ENCODE results near the gene MT1M. TPM values are rescaled to one million over a fixed set of nuclear protein-coding genes. Genes with fewer than 3 reads are reported as not detected.

The MT1M gene
- total RNA-seq, 1 donor from 2014 or later, result not detected

DNA sequence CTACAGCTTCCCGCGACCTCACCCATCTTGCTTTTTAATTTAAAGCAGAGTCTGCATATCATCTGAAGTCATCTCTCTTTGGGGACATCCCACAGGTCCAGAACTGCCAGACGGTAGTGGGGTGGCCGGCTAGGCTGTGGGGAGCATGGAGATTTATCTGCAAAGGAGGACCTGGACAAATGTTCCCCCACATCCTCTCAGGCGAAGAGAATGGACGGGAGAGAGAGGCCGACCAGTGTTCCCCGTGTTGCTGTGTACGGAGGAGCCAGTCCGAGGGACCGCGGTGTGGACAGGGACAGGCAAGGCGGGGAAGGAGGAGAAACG is 665 bp upstream of the MT1M start:
- H3K4me3 Mint-ChIP-seq, result peak overlapping the region; percentile 80
- DNase-seq (ENCODE audit: low read depth, low spot score), result no peak
- H3K9me3 Mint-ChIP-seq, result no peaks in the 10 kb centered on the region
- H3K27ac Mint-ChIP-seq (ENCODE audit: unreplicated experiment), result no peak overlapping the region
- peaks cover 94% of the 10 kb centered on the region for H3K27me3 Mint-ChIP-seq (ENCODE audit: low read depth)
- H3K4me1 Mint-ChIP-seq, result peaks cover 4% of the 10 kb centered on the region
- TF ChIP-seq, protein P1, sequence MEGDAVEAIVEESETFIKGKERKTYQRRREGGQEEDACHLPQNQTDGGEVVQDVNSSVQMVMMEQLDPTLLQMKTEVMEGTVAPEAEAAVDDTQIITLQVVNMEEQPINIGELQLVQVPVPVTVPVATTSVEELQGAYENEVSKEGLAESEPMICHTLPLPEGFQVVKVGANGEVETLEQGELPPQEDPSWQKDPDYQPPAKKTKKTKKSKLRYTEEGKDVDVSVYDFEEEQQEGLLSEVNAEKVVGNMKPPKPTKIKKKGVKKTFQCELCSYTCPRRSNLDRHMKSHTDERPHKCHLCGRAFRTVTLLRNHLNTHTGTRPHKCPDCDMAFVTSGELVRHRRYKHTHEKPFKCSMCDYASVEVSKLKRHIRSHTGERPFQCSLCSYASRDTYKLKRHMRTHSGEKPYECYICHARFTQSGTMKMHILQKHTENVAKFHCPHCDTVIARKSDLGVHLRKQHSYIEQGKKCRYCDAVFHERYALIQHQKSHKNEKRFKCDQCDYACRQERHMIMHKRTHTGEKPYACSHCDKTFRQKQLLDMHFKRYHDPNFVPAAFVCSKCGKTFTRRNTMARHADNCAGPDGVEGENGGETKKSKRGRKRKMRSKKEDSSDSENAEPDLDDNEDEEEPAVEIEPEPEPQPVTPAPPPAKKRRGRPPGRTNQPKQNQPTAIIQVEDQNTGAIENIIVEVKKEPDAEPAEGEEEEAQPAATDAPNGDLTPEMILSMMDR (conservative IDR thresholded peaks at IDR 0.05), result no peak
- H3K36me3 Mint-ChIP-seq (ENCODE audit: low read depth), result no peaks in the 10 kb centered on the region

DNA sequence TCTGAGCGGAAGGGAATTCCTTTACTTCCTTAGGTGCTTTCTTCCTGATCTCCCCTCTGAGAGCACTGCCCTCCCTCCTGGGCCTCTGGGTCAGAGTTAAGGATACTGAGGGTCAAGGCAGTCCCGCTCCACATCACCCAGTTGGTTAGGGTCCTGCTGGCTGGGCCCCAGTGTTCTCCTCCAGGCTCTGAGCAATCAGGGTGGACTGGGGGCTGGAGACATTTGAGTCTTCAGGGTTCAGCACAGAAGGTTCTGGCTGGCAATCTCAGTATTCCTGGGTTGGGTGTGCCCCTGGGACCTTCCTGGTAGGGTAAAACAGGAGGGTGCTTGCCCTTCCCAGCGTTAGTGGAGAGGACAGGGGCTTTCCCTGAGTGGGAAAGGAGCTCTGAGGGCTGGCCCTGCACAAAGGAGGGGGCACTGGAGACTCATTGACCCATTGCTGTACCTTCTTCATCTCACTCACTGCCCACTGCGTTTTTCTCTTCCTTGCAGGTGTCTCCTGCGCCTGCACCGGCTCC is 448 bp downstream of the MT1M start:
- Mint-ChIP-seq H3K27ac (ENCODE audit: unreplicated experiment) (no peak overlapping the region), H3K36me3 (ENCODE audit: low read depth) (no peaks in the 10 kb centered on the region), H3K4me3 (peak overlapping the region; percentile 36), H3K4me1 (peaks cover 7% of the 10 kb centered on the region), H3K27me3 (ENCODE audit: low read depth) (peaks cover 97% of the 10 kb centered on the region), H3K9me3 (no peaks in the 10 kb centered on the region)
- TF ChIP-seq, protein P1 (conservative IDR thresholded peaks at IDR 0.05), result no peak
- no peak for DNase-seq (ENCODE audit: low read depth, low spot score)

DNA sequence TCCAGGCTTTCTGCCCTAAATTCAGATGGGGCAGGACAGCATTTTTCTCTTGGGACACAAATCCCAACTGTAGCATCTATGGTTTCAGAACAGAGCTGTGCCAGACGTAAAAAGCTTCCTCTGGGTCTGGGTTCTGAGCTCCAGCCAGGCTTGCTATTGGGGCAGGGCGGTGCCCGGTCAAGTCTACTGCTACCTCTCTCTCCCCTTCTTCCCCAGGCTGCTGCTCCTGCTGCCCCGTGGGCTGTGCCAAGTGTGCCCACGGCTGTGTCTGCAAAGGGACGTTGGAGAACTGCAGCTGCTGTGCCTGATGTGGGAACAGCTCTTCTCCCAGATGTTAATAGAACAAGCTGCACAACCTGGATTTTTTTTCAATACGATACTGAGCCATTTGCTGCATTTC is 1.1 kb downstream of the MT1M start:
- Mint-ChIP-seq H3K9me3 (no peaks in the 10 kb centered on the region), H3K27ac (ENCODE audit: unreplicated experiment) (no peak overlapping the region), H3K4me1 (peaks cover 10% of the 10 kb centered on the region), H3K36me3 (ENCODE audit: low read depth) (no peaks in the 10 kb centered on the region), H3K27me3 (ENCODE audit: low read depth) (peaks cover 99% of the 10 kb centered on the region), H3K4me3 (no peak overlapping the region)
- DNase-seq (ENCODE audit: low read depth, low spot score), result no peak
- TF ChIP-seq, protein P1 (conservative IDR thresholded peaks at IDR 0.05), result no peak

DNA sequence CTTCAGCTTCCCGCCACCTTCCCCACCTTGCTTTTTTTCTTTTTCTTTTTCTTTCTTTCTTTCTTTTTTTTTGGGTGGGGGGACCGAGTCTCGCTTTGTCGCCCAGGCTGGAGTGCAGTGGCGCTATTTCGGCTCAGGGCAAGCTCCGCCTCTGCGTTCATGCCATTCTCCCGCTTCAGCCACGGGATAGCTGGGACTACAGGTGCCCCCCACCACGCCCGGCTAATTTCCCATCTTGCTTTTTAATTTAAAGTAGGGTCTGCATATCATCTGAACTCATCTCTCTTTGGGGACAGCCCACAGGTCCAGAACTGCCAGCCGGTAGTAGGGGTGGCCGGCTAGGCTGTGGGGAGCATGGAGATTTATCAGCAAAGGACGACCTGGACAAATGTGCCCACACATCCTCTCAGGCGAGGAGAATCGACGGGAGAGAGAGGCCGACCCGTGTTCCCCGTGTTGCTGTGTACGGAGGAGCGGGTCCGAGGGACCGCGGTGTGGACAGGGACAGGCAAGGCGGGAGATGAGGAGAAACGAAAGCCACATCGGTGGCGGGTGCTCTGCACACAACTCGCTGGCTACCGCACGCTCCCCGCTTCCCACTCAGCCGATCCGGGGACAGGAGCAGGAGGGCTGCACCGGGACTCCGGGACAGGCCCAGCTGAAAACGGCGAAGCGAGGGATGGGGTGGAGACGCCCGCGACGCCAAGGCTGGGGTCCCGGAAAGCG is 2.4 kb downstream of the MT1M start:
- Mint-ChIP-seq H3K27me3 (ENCODE audit: low read depth) (peaks cover 99% of the 10 kb centered on the region), H3K36me3 (ENCODE audit: low read depth) (no peaks in the 10 kb centered on the region), H3K4me3 (no peak overlapping the region), H3K9me3 (no peaks in the 10 kb centered on the region), H3K27ac (ENCODE audit: unreplicated experiment) (no peak overlapping the region), H3K4me1 (peaks cover 10% of the 10 kb centered on the region)
- TF ChIP-seq, protein P1 (conservative IDR thresholded peaks at IDR 0.05), result no peak
- no peak for DNase-seq (ENCODE audit: low read depth, low spot score)

DNA sequence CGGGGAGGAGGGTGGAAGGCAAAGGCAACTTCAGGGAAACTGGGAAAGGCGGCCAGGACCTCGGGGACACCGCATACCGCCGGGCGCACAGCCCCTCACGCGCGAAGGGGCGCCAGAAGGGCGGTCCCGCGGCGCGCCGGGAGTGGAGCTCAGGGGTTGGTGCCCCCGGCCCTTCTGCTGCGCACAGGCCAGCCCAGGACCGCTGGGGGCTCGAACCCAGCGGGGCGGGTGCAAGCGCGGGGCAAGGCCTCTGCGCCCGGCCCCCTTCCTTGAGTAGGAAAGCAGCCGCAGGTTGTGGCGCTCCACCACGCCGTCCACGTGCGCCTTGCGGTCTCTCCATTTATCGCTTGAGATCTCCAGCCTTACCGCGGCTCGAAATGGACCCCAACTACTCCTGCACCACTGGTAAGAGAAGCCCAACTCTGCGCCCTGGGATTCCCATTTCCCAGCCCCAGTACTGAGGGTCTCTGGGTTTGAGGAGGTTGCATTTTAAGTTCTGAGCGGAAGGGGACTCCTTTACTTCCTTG is 3.0 kb downstream of the MT1M start:
- H3K27ac Mint-ChIP-seq (ENCODE audit: unreplicated experiment), result no peak overlapping the region
- H3K4me3 Mint-ChIP-seq, result no peak overlapping the region
- H3K36me3 Mint-ChIP-seq (ENCODE audit: low read depth), result no peaks in the 10 kb centered on the region
- DNase-seq (ENCODE audit: low read depth, low spot score), result no peak
- TF ChIP-seq, protein P1 (conservative IDR thresholded peaks at IDR 0.05), result no peak
- H3K9me3 Mint-ChIP-seq, result no peaks in the 10 kb centered on the region
- peaks cover 99% of the 10 kb centered on the region for H3K27me3 Mint-ChIP-seq (ENCODE audit: low read depth)
- H3K4me1 Mint-ChIP-seq, result peaks cover 10% of the 10 kb centered on the region
